ENCODE results near the gene DSG3. TPM values are rescaled to one million over a fixed set of nuclear protein-coding genes. Genes with fewer than 3 reads are reported as not detected.
A peak's percentile ranks its signal among the peaks of the same experiment; 100 is the strongest.

DSG3 gene
- total RNA-seq, 2 donors from 2014 or later, result not detected

DNA sequence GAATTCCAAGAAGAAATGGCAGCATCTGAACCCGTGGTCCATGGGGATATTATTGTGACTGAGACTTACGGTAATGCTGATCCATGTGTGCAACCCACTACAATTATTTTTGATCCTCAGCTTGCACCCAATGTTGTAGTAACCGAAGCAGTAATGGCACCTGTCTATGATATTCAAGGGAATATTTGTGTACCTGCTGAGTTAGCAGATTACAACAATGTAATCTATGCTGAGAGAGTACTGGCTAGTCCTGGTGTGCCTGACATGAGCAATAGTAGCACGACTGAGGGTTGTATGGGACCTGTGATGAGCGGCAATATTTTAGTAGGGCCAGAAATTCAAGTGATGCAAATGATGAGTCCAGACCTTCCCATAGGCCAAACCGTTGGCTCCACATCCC lies 34.4 kb upstream of the DSG3 start:
- Mint-ChIP-seq H3K27me3 (ENCODE audit: insufficient read depth) (no peaks in the 10 kb centered on the region), H3K9me3 (no peaks in the 10 kb centered on the region), H3K4me1 (no peaks in the 10 kb centered on the region), H3K36me3 (ENCODE audit: low read depth) (no peaks in the 10 kb centered on the region), H3K4me3 (no peak overlapping the region), H3K27ac (no peak overlapping the region)
- no peak overlapping the region for H3K27ac ChIP-seq (ENCODE audit: low read depth, low read length)
- H3K9ac ChIP-seq (ENCODE audit: extremely low read depth, low read length, poor library complexity, severe bottlenecking), result no peak overlapping the region
- no peak for DNase-seq
- no peaks in the 10 kb centered on the region for H3K36me3 ChIP-seq (ENCODE audit: control insufficient read depth, insufficient read depth, low read length)
- no peaks in the 10 kb centered on the region for H3K9me3 ChIP-seq (ENCODE audit: control insufficient read depth, low read length)
- TF ChIP-seq, protein P1, sequence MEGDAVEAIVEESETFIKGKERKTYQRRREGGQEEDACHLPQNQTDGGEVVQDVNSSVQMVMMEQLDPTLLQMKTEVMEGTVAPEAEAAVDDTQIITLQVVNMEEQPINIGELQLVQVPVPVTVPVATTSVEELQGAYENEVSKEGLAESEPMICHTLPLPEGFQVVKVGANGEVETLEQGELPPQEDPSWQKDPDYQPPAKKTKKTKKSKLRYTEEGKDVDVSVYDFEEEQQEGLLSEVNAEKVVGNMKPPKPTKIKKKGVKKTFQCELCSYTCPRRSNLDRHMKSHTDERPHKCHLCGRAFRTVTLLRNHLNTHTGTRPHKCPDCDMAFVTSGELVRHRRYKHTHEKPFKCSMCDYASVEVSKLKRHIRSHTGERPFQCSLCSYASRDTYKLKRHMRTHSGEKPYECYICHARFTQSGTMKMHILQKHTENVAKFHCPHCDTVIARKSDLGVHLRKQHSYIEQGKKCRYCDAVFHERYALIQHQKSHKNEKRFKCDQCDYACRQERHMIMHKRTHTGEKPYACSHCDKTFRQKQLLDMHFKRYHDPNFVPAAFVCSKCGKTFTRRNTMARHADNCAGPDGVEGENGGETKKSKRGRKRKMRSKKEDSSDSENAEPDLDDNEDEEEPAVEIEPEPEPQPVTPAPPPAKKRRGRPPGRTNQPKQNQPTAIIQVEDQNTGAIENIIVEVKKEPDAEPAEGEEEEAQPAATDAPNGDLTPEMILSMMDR (conservative IDR thresholded peaks at IDR 0.05), result no peak
- WGBS, 2 experiments (ENCODE audit: insufficient coverage in 1 of 2, insufficient read length in 1 of 2), result 90 to 91% methylated on average over 4 to 6 of the region's 6 CpGs
- H3K27me3 ChIP-seq (ENCODE audit: control insufficient read depth, insufficient read depth, low read length, poor library complexity, severe bottlenecking), result no peaks in the 10 kb centered on the region
- H3K4me3 ChIP-seq (ENCODE audit: low read length), result no peak overlapping the region
- no peaks in the 10 kb centered on the region for H3K4me1 ChIP-seq (ENCODE audit: control insufficient read depth, insufficient read depth, low read length)

DNA sequence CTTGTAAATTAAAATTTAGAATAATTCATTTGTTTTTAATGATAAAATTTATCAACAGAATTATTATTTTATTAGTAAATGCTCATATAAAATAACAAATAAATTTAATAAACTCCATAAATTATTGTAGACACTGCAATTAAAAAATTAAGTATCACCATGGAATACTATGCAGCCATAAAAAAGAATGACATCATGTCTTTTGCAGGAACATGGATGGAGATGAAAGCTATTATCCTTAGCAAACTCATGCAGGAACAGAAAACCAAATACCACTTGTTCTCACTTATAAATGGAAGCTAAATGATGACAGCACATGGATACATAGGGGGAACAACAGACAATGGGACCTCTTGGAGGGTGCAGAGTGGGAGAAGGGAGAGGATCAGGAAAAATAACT lies 29.7 kb upstream of the DSG3 start:
- Mint-ChIP-seq H3K27ac (no peak overlapping the region), H3K4me3 (no peak overlapping the region), H3K36me3 (ENCODE audit: low read depth) (no peaks in the 10 kb centered on the region), H3K27me3 (ENCODE audit: insufficient read depth) (no peaks in the 10 kb centered on the region), H3K4me1 (no peaks in the 10 kb centered on the region), H3K9me3 (no peaks in the 10 kb centered on the region)
- no peaks in the 10 kb centered on the region for H3K9me3 ChIP-seq (ENCODE audit: control insufficient read depth, low read length)
- DNase-seq, result no peak
- no peaks in the 10 kb centered on the region for H3K36me3 ChIP-seq (ENCODE audit: control insufficient read depth, insufficient read depth, low read length)
- no peak overlapping the region for H3K4me3 ChIP-seq (ENCODE audit: low read length)
- no peak overlapping the region for H3K27ac ChIP-seq (ENCODE audit: low read depth, low read length)
- TF ChIP-seq, protein P1 (conservative IDR thresholded peaks at IDR 0.05), result no peak
- H3K27me3 ChIP-seq (ENCODE audit: control insufficient read depth, insufficient read depth, low read length, poor library complexity, severe bottlenecking), result no peaks in the 10 kb centered on the region
- no peaks in the 10 kb centered on the region for H3K4me1 ChIP-seq (ENCODE audit: control insufficient read depth, insufficient read depth, low read length)
- H3K9ac ChIP-seq (ENCODE audit: extremely low read depth, low read length, poor library complexity, severe bottlenecking), result no peak overlapping the region

DNA sequence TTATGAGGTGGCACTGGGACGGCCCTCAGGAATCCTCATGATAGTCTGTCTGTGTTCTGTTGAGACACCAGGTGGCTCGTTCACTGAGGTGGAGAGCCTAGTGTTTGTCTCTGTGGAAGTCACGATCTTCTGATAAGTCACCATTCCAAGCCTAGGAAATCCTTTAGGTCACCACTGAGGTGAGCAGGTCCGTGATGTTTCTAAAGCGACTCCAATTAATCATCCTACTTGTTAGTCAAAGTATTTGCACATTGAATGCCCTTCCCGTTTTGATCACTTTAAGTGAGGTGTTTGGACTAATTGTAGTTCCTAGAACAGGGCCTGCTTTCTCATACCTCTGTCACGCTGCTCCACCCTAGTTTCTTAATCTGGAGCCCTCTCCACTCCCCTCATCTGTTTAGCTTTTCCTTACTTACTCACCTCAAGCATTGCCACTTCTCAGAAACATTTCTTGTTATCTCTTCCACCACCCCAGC lies 28.0 kb upstream of the DSG3 start:
- H3K27ac ChIP-seq (ENCODE audit: low read depth, low read length), result no peak overlapping the region

More for the DNA sequence above, 28.0 kb upstream of the DSG3 start:
- 90 to 98% methylated on average over 7 of the region's 7 CpGs for WGBS, 2 experiments (ENCODE audit: insufficient coverage in 1 of 2, insufficient read length in 1 of 2)
- TF ChIP-seq, protein P1 (conservative IDR thresholded peaks at IDR 0.05), result no peak
- H3K27ac Mint-ChIP-seq, result no peak overlapping the region
- no peaks in the 10 kb centered on the region for H3K27me3 Mint-ChIP-seq (ENCODE audit: insufficient read depth)
- Histone ChIP-seq H3K9ac (ENCODE audit: extremely low read depth, low read length, poor library complexity, severe bottlenecking) (no peak overlapping the region), H3K4me1 (ENCODE audit: control insufficient read depth, insufficient read depth, low read length) (no peaks in the 10 kb centered on the region), H3K9me3 (ENCODE audit: control insufficient read depth, low read length) (no peaks in the 10 kb centered on the region), H3K4me3 (ENCODE audit: low read length) (no peak overlapping the region), H3K27me3 (ENCODE audit: control insufficient read depth, insufficient read depth, low read length, poor library complexity, severe bottlenecking) (no peaks in the 10 kb centered on the region), H3K36me3 (ENCODE audit: control insufficient read depth, insufficient read depth, low read length) (no peaks in the 10 kb centered on the region)
- no peaks in the 10 kb centered on the region for H3K4me1 Mint-ChIP-seq
- H3K4me3 Mint-ChIP-seq, result no peak overlapping the region
- DNase-seq, result peak; percentile 44
- no peaks in the 10 kb centered on the region for H3K36me3 Mint-ChIP-seq (ENCODE audit: low read depth)
- no peaks in the 10 kb centered on the region for H3K9me3 Mint-ChIP-seq

Data from endodermal cell (in vitro differentiated cells).